Thoracic aorta (tissue), 2 donors: ENCODE results near the gene ITPRIPL2. TPM values are rescaled to one million over a fixed set of nuclear protein-coding genes. Genes with fewer than 3 reads are reported as not detected.

Experiments used
- ATAC-seq: fragments of 150-250 bp; one replicate; pipeline ENCODE4 v1.8.0; 2017; ENCODE audit warnings: low read depth; ENCODE audit not compliant: insufficient number of reproducible peaks, low FRiP score
- DNase-seq: peaks from one replicate; pipeline ENCODE4 v3.0.0-alpha.2; 2020; ENCODE audit warnings: low spot score
- H3K27ac ChIP-seq, 2 donors: fragments of 200-600 bp; sonication (generic); 1 replicate in 1 of 2; 2 replicates in 1 of 2; pipeline ENCODE4 v1.5.1; 2016; ENCODE audit warnings: mild to moderate bottlenecking in 2 of 2, moderate library complexity in 2 of 2
- H3K27me3 ChIP-seq: fragments of 200-600 bp; sonication (generic); replicated peaks from 2 replicates; pipeline ENCODE4 v1.6.0; 2016; ENCODE audit warnings: mild to moderate bottlenecking; ENCODE audit not compliant: insufficient read depth
- H3K36me3 ChIP-seq: fragments of 200-600 bp; sonication (generic); one replicate; pipeline ENCODE4 v1.5.1; 2016
- H3K4me1 ChIP-seq, 2 donors: fragments of 200-600 bp; sonication (generic); 1 replicate in 1 of 2; 2 replicates in 1 of 2; pipeline versions ENCODE4 v1.5.1 to v1.6.0; 2016; ENCODE audit warnings: low read depth in 2 of 2, mild to moderate bottlenecking in 1 of 2; ENCODE audit not compliant: control insufficient read depth in 1 of 2
- H3K4me3 ChIP-seq: fragments of 200-600 bp; sonication (generic); 2 replicates; pipeline ENCODE4 v1.5.1; 2016; ENCODE audit warnings: mild to moderate bottlenecking
- H3K9me3 ChIP-seq: fragments of 200-600 bp; sonication (generic); 2 replicates; pipeline ENCODE4 v1.5.1; 2016
- CTCF ChIP-seq: fragments of 200-600 bp; sonication (generic); IDR thresholded peaks from one replicate; pipeline ENCODE4 v1.5.1; 2019; ENCODE audit warnings: antibody characterized with exemption
- total RNA-seq, 2 donors: library from RNA; depleted of rRNA; stranded (reverse); fragments of >200 nt; gene quantifications; one replicate each; pipeline versions ENCODE4 v1.1.0 to v1.2.3, GENCODE V29; 2016

ITPRIPL2 gene
- total RNA-seq, 2 donors from 2014 or later, result 113 to 118 TPM

DNA sequence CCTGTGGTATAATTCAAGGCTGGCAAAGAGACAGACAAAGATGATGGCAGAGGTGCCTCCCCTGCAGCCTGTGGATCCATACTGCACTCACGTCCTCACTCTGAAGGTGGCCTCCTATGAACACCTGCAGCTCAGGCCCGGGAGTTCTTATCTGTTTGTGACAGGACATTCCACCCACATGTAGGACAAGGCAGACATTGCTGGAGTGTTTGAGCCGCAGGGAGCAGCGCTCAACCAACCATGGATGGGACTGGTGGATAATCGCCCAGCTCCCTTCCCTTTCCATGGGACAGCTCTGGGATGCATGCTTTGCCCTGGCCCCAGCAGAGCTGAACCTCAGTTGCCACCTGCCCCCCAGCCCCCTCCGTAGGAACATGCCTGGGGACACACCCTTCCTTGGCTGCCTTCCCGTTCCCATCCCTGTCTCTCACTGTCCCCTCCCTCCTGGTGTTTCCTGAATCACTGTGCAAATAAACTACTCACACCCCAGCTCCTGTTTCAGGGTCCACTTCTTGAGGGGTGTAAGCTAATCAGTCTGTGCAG, 22.2 kb downstream of the ITPRIPL2 start:
- Histone ChIP-seq H3K4me3 (no peak overlapping the region), H3K27me3 (no peaks in the 10 kb centered on the region), H3K27ac (no peak overlapping the region), H3K36me3 (no peaks in the 10 kb centered on the region), H3K9me3 (no peaks in the 10 kb centered on the region), H3K4me1 (peaks cover 9 to 10% of the 10 kb centered on the region in 2 donors)
- no peak for ATAC-seq
- DNase-seq, result no peak
- TF ChIP-seq CTCF, result no peak

GRCh38 chr16:19136549-19137196, 22.9 kb downstream of the ITPRIPL2 start:
- no peak for TF ChIP-seq CTCF
- Histone ChIP-seq H3K27me3 (no peaks in the 10 kb centered on the region), H3K9me3 (no peaks in the 10 kb centered on the region), H3K27ac (no peak overlapping the region), H3K4me1 (peaks cover 4 to 10% of the 10 kb centered on the region in 2 donors), H3K36me3 (no peaks in the 10 kb centered on the region), H3K4me3 (no peak overlapping the region)
- ATAC-seq, result no peak
- no peak for DNase-seq

DNA sequence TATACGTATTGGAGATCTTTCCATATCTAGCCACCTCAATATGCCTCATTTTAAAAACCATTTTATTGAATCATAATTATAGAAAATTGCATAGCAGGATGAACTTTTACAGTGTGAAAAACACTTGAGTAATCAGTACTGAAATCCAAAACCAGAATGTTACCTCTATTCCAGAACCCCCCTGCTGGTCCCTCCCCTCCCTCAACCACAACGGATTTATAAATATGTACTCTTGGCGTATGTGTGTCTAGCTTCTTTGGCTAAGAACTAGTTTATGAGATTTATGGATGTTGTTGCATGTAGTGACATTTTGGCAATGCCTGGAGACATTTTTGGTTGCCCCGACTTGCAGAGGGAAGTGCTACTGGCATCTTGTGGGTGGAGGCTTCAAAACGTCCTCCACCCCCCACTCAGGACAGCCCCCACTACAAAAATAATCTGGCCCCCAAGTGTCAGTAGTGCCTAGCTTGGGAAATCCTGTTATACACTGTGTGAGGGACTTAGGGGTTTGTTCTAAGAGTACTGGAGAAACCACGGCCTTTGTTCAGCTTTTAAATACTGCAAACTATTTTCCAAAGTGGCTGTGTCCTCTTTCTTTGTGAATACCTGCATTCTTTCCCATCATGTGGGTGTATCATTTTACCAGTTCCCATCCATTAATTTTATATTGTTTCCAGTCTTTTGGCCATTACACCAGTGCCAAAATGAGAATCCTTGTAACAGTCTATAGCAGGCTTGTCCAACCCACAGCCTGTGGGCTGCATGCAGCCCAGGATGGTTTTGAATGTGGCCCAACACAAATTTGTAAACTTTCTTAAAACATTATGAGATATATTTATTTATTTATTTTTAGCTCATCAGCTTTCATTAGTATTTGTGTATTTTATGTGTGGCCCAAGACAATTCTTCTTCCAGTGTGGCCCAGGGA, 23.7 kb downstream of the ITPRIPL2 start:
- H3K27ac ChIP-seq, result no peak overlapping the region
- H3K36me3 ChIP-seq, result no peaks in the 10 kb centered on the region
- H3K4me3 ChIP-seq, result no peak overlapping the region
- TF ChIP-seq CTCF, result no peak
- no peak for DNase-seq
- no peaks in the 10 kb centered on the region for H3K9me3 ChIP-seq
- ATAC-seq, result no peak
- H3K4me1 ChIP-seq, result peaks cover 4 to 10% of the 10 kb centered on the region in 2 donors
- no peaks in the 10 kb centered on the region for H3K27me3 ChIP-seq

GRCh38 chr16:19138601-19139000, 24.8 kb downstream of the ITPRIPL2 start:
- TF ChIP-seq CTCF, result no peak
- no peak for DNase-seq
- ATAC-seq, result no peak
- Histone ChIP-seq H3K27ac (no peak overlapping the region), H3K36me3 (no peaks in the 10 kb centered on the region), H3K4me1 (peaks cover 4 to 10% of the 10 kb centered on the region in 2 donors), H3K27me3 (no peaks in the 10 kb centered on the region), H3K4me3 (no peak overlapping the region), H3K9me3 (no peaks in the 10 kb centered on the region)

- Histone ChIP-seq H3K27ac (no peak overlapping the region), H3K27me3 (no peaks in the 10 kb centered on the region), H3K9me3 (no peaks in the 10 kb centered on the region), H3K36me3 (no peaks in the 10 kb centered on the region), H3K4me1 (peaks cover 4 to 10% of the 10 kb centered on the region in 2 donors), H3K4me3 (no peak overlapping the region)
- no peak for TF ChIP-seq CTCF
- ATAC-seq, result no peak
- no peak for DNase-seq
Measured at GRCh38 chr16:19139436-19140091, 25.8 kb downstream of the ITPRIPL2 start.
